GM10248 (cell line): ENCODE measurements around the gene CLEC16A.

Experiments used
- CTCF ChIA-PET: fragments of 300-600 bp; sonication (Branson Sonifier 250); formaldehyde crosslinking; extraction: SDS; loops from one replicate; lab custom pipeline; 2021; ENCODE audit warnings: antibody characterized with exemption; lab: Yijun Ruan, JAX
- POLR2A ChIA-PET: fragments of 350-650 bp; sonication (Branson Sonifier 250); formaldehyde crosslinking; extraction: SDS; loops from one replicate; lab custom pipeline; 2020; ENCODE audit warnings: antibody characterized with exemption; lab: Yijun Ruan, JAX
- DNase-seq: peaks from one replicate; pipeline ENCODE4 v3.0.0; 2012; ENCODE audit errors: extremely low spot score
- TF ChIP-seq, protein P1 (sequence below): IDR thresholded peaks from 2 replicates; pipeline ENCODE4 v1.5.1; 2012; ENCODE audit warnings: mild to moderate bottlenecking, low read depth; ENCODE audit errors: extremely low read depth, missing control alignments, control extremely low read depth

CLEC16A gene

DNA sequence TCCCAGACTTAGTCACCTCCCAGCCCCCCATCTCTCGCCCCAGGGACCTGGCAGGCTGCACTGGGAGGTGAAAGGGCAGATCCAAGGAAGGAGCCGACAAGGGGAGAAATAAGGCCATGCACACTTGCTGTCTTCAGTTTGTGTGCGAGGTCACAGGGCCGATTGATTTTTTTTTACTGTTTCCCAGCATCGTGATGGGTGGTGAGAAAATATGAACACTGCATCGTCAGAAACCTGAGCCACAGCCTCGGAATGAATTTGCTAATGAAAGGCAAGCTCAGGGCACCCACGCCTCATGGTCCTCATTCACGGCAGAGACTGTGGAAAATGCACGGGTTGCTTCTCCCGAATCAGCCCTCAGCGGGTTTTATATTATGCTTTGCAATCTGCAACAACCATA is 213.7 kb downstream of the CLEC16A start:
- CTCF ChIA-PET, result interaction anchor here (0.9 kb wide), 1 partner anchor 24 kb away, joined by 3 read pairs; no protein-coding TSS in a partner anchor
- no peak for DNase-seq
- TF ChIP-seq, protein P1, sequence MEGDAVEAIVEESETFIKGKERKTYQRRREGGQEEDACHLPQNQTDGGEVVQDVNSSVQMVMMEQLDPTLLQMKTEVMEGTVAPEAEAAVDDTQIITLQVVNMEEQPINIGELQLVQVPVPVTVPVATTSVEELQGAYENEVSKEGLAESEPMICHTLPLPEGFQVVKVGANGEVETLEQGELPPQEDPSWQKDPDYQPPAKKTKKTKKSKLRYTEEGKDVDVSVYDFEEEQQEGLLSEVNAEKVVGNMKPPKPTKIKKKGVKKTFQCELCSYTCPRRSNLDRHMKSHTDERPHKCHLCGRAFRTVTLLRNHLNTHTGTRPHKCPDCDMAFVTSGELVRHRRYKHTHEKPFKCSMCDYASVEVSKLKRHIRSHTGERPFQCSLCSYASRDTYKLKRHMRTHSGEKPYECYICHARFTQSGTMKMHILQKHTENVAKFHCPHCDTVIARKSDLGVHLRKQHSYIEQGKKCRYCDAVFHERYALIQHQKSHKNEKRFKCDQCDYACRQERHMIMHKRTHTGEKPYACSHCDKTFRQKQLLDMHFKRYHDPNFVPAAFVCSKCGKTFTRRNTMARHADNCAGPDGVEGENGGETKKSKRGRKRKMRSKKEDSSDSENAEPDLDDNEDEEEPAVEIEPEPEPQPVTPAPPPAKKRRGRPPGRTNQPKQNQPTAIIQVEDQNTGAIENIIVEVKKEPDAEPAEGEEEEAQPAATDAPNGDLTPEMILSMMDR, result no peak
- POLR2A ChIA-PET, result no interaction called here

DNA sequence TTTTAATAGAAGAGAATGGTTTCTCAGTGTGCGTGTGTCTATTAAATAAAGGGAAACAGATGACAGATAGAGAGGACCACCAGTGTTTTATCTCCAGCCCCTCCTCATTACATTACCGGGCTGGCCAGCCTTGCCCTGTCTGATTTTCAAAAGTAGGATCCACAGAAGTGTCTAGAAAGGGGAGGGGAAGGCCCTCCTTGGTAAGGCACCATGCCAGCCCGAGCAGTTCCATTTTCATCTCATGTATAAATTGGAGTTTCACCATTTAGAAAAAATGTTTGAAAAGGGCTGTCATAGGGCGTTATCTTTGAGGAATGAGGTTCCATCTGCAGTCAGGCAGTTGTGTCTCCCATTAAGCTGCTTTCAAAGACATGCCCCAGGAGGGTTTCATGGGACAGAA is 214.9 kb downstream of the CLEC16A start:
- no peak for DNase-seq
- ChIA-PET CTCF (no interaction called here), POLR2A (no interaction called here)
- TF ChIP-seq, protein P1, result no peak

DNA sequence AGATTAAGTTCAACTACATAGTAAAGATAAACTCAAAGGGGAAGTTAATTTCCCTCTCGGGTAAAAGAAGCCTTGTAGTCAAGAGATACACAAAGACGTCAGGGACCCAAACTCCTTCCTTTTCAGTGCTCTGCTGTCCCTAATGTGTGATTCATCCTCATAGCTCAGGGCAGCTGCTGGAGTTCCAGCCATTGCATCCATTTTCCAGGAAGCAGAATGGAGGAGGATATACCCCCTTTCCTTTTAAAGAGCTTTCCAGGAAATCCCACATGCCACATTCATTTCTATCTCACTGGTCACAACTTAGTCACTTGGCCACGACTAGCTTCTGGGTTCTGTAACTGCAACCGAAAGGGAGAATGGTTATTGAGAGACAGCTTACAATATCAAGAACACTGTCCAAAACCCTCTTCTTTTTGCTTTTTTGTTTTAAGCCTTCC is 216.3 kb downstream of the CLEC16A start:
- no peak for DNase-seq
- TF ChIP-seq, protein P1, result no peak
- POLR2A ChIA-PET, result interaction anchor here (0.6 kb wide), 1 partner anchor 230 kb away, joined by 3 read pairs; no protein-coding TSS in a partner anchor
- CTCF ChIA-PET, result interaction anchor here (1.3 kb wide), 2 partner anchors 17 to 29 kb away, joined by 3 read pairs; no protein-coding TSS in a partner anchor

DNA sequence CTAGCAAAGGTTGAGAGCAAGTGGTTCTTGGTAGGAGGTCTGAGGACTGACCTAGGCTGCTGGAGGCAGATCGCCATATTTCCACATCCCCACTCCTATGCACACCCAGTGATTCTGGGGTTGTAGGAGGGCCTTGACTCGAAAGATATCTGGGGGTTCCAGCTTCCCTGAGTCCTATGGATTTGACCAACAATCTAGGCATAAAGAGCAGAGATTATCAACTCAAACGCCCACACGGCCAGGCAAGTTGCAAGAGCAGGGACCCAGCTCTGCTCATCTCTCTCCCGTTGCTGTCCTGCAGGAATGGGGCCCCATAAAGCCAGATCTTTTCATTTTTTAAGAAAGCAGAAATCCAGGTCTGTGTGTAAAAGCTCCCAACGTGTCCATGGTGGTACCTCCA is 217.1 kb downstream of the CLEC16A start:
- POLR2A ChIA-PET, result interaction anchor here (0.6 kb wide), 1 partner anchor 231 kb away, joined by 3 read pairs; no protein-coding TSS in a partner anchor
- TF ChIP-seq, protein P1, result no peak
- CTCF ChIA-PET, result interaction anchor here (1.3 kb wide), 2 partner anchors 18 to 28 kb away, joined by 3 read pairs; no protein-coding TSS in a partner anchor
- no peak for DNase-seq

DNA sequence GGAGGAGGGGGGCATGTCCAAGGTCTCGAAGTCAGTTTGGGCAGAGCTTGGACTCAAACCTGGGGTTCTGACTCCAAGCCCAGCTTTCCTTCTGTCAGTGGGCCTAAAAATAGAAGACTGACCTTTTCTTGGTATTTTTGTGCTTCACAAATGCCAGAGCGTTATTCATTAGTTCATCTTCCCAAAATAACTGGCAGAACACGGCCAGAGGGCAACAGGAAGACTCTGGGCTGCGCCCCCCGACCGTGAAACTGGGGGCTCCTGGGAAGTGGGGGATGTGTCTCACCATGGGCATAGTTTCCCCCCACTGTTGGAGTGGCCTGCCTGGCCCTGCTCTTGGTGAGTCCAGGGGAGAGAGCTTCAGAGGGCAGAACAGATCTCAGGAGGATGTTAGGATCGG is 217.6 kb downstream of the CLEC16A start:
- no peak for DNase-seq
- ChIA-PET CTCF (interaction anchor here (1.3 kb wide), 2 partner anchors 18 to 27 kb away, joined by 3 read pairs; no protein-coding TSS in a partner anchor), POLR2A (no interaction called here)
- TF ChIP-seq, protein P1, result no peak

DNA sequence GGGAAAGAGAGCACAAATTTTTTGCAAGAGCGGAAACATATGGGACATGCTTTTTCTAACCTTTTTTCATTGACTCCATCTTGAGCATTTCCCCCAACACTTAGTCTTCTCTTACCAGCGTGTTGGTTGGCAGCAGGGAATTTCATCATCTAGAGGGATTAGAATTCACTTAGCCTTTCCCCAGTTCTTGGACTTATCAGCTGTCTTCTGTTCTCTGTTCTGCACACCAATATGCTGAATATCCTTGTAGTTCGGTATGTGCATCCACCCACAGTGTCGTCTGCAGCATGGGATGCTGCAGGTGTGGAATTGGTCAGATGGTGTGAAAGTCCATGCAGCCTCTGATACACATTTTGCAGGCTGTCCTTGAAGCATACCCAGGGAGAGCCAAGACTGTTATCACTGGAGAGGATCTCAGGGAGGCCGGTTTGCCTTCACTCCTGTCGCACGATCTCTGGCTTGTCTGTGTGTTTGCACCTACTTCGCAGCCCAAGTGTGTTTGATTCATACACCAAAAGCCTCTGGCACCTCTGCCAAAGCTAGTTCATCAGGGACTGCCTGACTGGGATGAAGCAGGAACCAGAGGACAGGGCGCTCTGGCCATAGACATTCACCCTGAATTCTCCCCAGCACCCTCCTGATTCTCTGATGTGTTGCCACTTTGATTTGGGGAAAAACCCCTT is 218.4 kb downstream of the CLEC16A start:
- no peak for DNase-seq
- CTCF ChIA-PET, result interaction anchor here (1.8 kb wide), 1 partner anchor 208 kb away, joined by 4 read pairs; no protein-coding TSS in a partner anchor
- TF ChIP-seq, protein P1, result no peak
- POLR2A ChIA-PET, result no interaction called here
